SU-DHL-6 (cell line): ENCODE data around the gene COPS2.

Experiments
- H2AFZ ChIP-seq: fragments of 200-600 bp; sonication (generic); 2 replicates; pipeline ENCODE4 v1.6.1; 2014; ENCODE audit warnings: low read depth, mild to moderate bottlenecking, moderate library complexity, mixed read lengths, antibody characterized with exemption, low read length; ENCODE audit not compliant: severe bottlenecking
- H3F3A ChIP-seq: fragments of 200-600 bp; shearing (Covaris generic); 2 replicates; pipeline ENCODE4 v1.6.0; 2016; ENCODE audit warnings: antibody characterized with exemption, mild to moderate bottlenecking; ENCODE audit not compliant: insufficient read depth
- H3K27ac ChIP-seq: fragments of 200-600 bp; sonication (generic); 2 replicates; pipeline ENCODE4 v1.5.1; 2016; ENCODE audit warnings: low read depth, mild to moderate bottlenecking, low read length, moderate library complexity, mixed read lengths
- H3K27me3 ChIP-seq: fragments of 200-600 bp; sonication (generic), shearing (Covaris generic); 2 replicates; pipeline ENCODE4 v1.6.0; 2014; ENCODE audit warnings: mild to moderate bottlenecking, low read length
- H3K36me3 ChIP-seq: fragments of 200-600 bp; sonication (generic); 2 replicates; pipeline ENCODE4 v1.6.1; 2014; ENCODE audit warnings: mild to moderate bottlenecking, low read length, mixed read lengths
- H3K4me2 ChIP-seq: fragments of 300-600, 200-600 bp; shearing (Covaris generic), sonication (generic); 2 replicates; pipeline ENCODE4 v1.6.0; 2014; ENCODE audit warnings: low read length, low read depth, mild to moderate bottlenecking; ENCODE audit not compliant: poor library complexity, severe bottlenecking
- H3K4me3 ChIP-seq: fragments of 200-600 bp; sonication (generic); 2 replicates; pipeline ENCODE4 v1.5.1; 2014; ENCODE audit warnings: antibody characterized with exemption, low read length, mild to moderate bottlenecking, mixed read lengths; ENCODE audit not compliant: insufficient read depth, poor library complexity, severe bottlenecking
- H3K79me2 ChIP-seq: fragments of 200-600 bp; sonication (generic); 2 replicates; pipeline ENCODE4 v1.6.1; 2014; ENCODE audit warnings: mild to moderate bottlenecking, low read length, moderate library complexity; ENCODE audit not compliant: insufficient read depth
- H3K9ac ChIP-seq: fragments of 200-600 bp; sonication (generic); 2 replicates; pipeline ENCODE4 v1.7.0; 2014; ENCODE audit warnings: mild to moderate bottlenecking, low read length
- H3K9me2 ChIP-seq: fragments of 200-600 bp; sonication (generic); replicated peaks from 2 replicates; pipeline ENCODE4 v1.6.1; 2014; ENCODE audit warnings: low read length; ENCODE audit not compliant: insufficient read depth
- H3K9me3 ChIP-seq: fragments of 200-600 bp; sonication (generic); 2 replicates; pipeline ENCODE4 v1.6.1; 2014; ENCODE audit warnings: low read length, mixed read lengths; ENCODE audit not compliant: insufficient read depth
- H4K20me1 ChIP-seq: fragments of 200-600 bp; sonication (generic); 2 replicates; pipeline ENCODE4 v1.6.1; 2014; ENCODE audit warnings: low read depth, mild to moderate bottlenecking, antibody characterized with exemption, low read length, moderate library complexity, mixed read lengths
- CTCF ChIP-seq: fragments of 200-600 bp; sonication (generic); IDR thresholded peaks from one replicate; pipeline ENCODE4 v1.5.1; 2017; ENCODE audit warnings: antibody characterized with exemption, mild to moderate bottlenecking, low read length, moderate library complexity; ENCODE audit not compliant: insufficient read depth, poor library complexity, severe bottlenecking
- EZH2phosphoT487 ChIP-seq: fragments of 200-600 bp; sonication (generic), shearing (Covaris generic); conservative IDR thresholded peaks from 2 replicates; pipeline ENCODE4 v1.6.1; 2018; ENCODE audit warnings: mild to moderate bottlenecking, antibody characterized with exemption, low read length, moderate library complexity, mixed read lengths

COPS2 gene

DNA sequence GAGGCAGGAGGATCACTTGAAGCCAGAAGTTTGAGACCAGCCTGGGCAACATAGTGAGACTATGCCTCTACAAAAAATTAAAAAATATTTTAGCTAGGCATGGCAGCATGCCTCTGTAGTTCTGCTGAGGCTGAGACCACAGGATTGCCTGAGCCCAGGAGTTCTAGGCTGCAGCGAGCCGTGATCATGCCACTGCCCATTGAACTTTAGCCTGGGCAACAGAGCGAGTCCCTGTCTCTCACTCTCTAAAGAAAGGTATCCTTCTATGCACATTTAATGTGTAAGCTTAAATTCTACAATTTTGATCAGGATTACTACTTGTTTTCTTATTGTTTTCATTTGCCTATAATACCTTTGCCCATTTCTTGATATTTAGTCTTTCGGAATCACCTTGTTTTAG, 41.5 kb upstream of the COPS2 start:
- no peaks in the 10 kb centered on the region for H3K9me2 ChIP-seq
- TF ChIP-seq CTCF (no peak), EZH2phosphoT487 (no peak)
- no peak overlapping the region for H2AFZ ChIP-seq
- no peaks in the 10 kb centered on the region for H3F3A ChIP-seq
- H3K79me2 ChIP-seq: peaks cover 9% of the 10 kb centered on the region; the same call in 1 of the 2 replicates
- no peak overlapping the region for H3K27ac ChIP-seq
- no peaks in the 10 kb centered on the region for H3K9me3 ChIP-seq
- no peaks in the 10 kb centered on the region for H3K27me3 ChIP-seq
- 0 out of 2 replicates have a peak, but pooled peaks cover 9% of the 10 kb centered on the region for H4K20me1 ChIP-seq
- H3K9ac ChIP-seq: no peak overlapping the region
- H3K4me3 ChIP-seq: no peak overlapping the region
- H3K36me3 ChIP-seq: peaks cover 3% of the 10 kb centered on the region; the same call in 1 of the 2 replicates
- no peak overlapping the region for H3K4me2 ChIP-seq

- no peak overlapping the region for H2AFZ ChIP-seq
- no peaks in the 10 kb centered on the region; the same call in 1 of the 2 replicates for H3K79me2 ChIP-seq
- H3K9me3 ChIP-seq: no peaks in the 10 kb centered on the region
- H3K36me3 ChIP-seq: no peaks in the 10 kb centered on the region
- TF ChIP-seq EZH2phosphoT487: no peak
- TF ChIP-seq CTCF: no peak
- no peak overlapping the region for H3K9ac ChIP-seq
- H3K27me3 ChIP-seq: no peaks in the 10 kb centered on the region
- H3K4me3 ChIP-seq: no peak overlapping the region
- no peaks in the 10 kb centered on the region for H3K9me2 ChIP-seq
- H4K20me1 ChIP-seq: 0 out of 2 replicates have a peak, but pooled peaks cover 6% of the 10 kb centered on the region
- no peak overlapping the region for H3K4me2 ChIP-seq
- H3F3A ChIP-seq: no peaks in the 10 kb centered on the region
- no peak overlapping the region for H3K27ac ChIP-seq
Observed at GRCh38 chr15:49191892-49192291, 36.5 kb upstream of the COPS2 start.

- H3K4me2 ChIP-seq: no peak overlapping the region
- no peaks in the 10 kb centered on the region for H3K27me3 ChIP-seq
- H3K27ac ChIP-seq: no peak overlapping the region
- H3K9ac ChIP-seq: no peak overlapping the region
- no peaks in the 10 kb centered on the region for H3F3A ChIP-seq
- no peaks in the 10 kb centered on the region for H3K36me3 ChIP-seq
- H3K9me3 ChIP-seq: no peaks in the 10 kb centered on the region
- TF ChIP-seq CTCF (no peak), EZH2phosphoT487 (no peak)
- no peaks in the 10 kb centered on the region for H4K20me1 ChIP-seq
- H2AFZ ChIP-seq: no peak overlapping the region
- no peaks in the 10 kb centered on the region; the same call in 1 of the 2 replicates for H3K79me2 ChIP-seq
- H3K4me3 ChIP-seq: no peak overlapping the region
- H3K9me2 ChIP-seq: no peaks in the 10 kb centered on the region
Observed at GRCh38 chr15:49190586-49190985, 35.2 kb upstream of the COPS2 start.
